Measurements from ENCODE around the gene NEK6.

The NEK6 gene

DNA sequence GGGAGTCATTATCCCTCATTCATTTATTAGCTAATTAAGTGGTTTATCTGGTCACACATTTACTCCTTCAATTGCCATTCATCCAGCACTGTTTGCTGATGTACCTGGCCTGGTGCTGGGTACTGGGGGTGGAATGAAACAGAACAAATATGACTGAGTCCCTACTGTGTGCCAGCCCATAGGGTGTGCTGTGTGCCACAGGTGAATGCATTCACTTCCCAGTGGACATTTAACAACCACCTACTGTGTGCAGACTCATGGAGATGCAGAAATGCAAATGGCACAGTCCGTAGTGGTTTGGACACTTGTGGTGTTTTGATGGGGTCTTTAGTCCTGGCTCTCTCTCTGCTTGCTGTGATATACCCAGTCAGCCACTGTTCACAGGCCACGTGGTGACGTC, 10.5 kb downstream of the NEK6 start (continued):
- TF ChIP-seq ZNF565 (CRISPR knock-in tag; conservative IDR thresholded peaks at IDR 0.05; ENCODE audit: low read depth) = no peak
- TF ChIP-seq TOX (CRISPR knock-in tag; IDR thresholded peaks at IDR 0.05; ENCODE audit: borderline replicate concordance) = no peak

GRCh38 chr9:124268661-124269060, 10.9 kb downstream of the NEK6 start:
- ATAC-seq = no peak
- TF ChIP-seq ZFP3 (CRISPR knock-in tag; IDR thresholded peaks at IDR 0.05) (no peak), TCF4 (CRISPR knock-in tag; IDR thresholded peaks at IDR 0.05; ENCODE audit: borderline replicate concordance) (no peak), POU6F1 (CRISPR knock-in tag; IDR thresholded peaks at IDR 0.05; ENCODE audit: borderline replicate concordance, low read depth) (no peak), CSRNP3 (CRISPR knock-in tag; IDR thresholded peaks at IDR 0.05) (no peak), ZNF70 (CRISPR knock-in tag; IDR thresholded peaks at IDR 0.05) (no peak), ESRRG (CRISPR knock-in tag; IDR thresholded peaks at IDR 0.05) (no peak), ZC3H10 (CRISPR knock-in tag; IDR thresholded peaks at IDR 0.05) (no peak), TOX (CRISPR knock-in tag; IDR thresholded peaks at IDR 0.05; ENCODE audit: borderline replicate concordance) (no peak), OSR1 (CRISPR knock-in tag; IDR thresholded peaks at IDR 0.05) (no peak), ZNF8 (CRISPR knock-in tag; IDR thresholded peaks at IDR 0.05) (no peak), ARNTL (CRISPR knock-in tag; IDR thresholded peaks at IDR 0.05; ENCODE audit: borderline replicate concordance, low read depth) (no peak), ZNF565 (CRISPR knock-in tag; conservative IDR thresholded peaks at IDR 0.05; ENCODE audit: low read depth) (no peak), GLIS3 (CRISPR knock-in tag; IDR thresholded peaks at IDR 0.05) (no peak), RARB (CRISPR knock-in tag; IDR thresholded peaks at IDR 0.05) (no peak), CSDC2 (CRISPR knock-in tag; IDR thresholded peaks at IDR 0.05) (no peak)
- TF ChIP-seq, protein P1, sequence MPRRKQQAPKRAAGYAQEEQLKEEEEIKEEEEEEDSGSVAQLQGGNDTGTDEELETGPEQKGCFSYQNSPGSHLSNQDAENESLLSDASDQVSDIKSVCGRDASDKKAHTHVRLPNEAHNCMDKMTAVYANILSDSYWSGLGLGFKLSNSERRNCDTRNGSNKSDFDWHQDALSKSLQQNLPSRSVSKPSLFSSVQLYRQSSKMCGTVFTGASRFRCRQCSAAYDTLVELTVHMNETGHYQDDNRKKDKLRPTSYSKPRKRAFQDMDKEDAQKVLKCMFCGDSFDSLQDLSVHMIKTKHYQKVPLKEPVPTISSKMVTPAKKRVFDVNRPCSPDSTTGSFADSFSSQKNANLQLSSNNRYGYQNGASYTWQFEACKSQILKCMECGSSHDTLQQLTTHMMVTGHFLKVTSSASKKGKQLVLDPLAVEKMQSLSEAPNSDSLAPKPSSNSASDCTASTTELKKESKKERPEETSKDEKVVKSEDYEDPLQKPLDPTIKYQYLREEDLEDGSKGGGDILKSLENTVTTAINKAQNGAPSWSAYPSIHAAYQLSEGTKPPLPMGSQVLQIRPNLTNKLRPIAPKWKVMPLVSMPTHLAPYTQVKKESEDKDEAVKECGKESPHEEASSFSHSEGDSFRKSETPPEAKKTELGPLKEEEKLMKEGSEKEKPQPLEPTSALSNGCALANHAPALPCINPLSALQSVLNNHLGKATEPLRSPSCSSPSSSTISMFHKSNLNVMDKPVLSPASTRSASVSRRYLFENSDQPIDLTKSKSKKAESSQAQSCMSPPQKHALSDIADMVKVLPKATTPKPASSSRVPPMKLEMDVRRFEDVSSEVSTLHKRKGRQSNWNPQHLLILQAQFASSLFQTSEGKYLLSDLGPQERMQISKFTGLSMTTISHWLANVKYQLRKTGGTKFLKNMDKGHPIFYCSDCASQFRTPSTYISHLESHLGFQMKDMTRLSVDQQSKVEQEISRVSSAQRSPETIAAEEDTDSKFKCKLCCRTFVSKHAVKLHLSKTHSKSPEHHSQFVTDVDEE (CRISPR knock-in tag; IDR thresholded peaks at IDR 0.05) = no peak

DNA sequence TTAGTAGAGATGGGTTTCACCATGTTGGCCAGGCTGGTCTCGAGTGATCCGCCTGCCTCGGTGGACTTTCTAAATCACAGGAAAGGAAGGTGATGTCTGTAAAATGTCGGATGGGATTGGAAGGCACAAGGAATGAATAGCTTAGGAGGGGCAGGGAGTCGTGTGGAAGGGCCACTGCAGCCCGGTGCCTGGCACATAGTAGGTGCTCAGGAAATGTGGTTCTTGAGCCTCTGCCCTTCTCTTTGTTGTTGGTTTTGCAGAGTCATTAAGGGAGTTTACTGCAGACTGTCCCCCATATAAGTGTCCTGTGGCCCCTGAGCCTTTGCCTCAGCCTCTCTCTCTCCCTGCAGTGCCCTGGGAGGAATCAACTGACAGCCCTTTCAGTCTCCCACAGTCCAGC, 11.8 kb downstream of the NEK6 start:
- ATAC-seq = no peak
- no peak for TF ChIP-seq PATZ1 (CRISPR knock-in tag; IDR thresholded peaks at IDR 0.05; ENCODE audit: borderline replicate concordance)
- no peak for TF ChIP-seq TOX (CRISPR knock-in tag; IDR thresholded peaks at IDR 0.05; ENCODE audit: borderline replicate concordance)
- TF ChIP-seq GLIS3 (CRISPR knock-in tag; IDR thresholded peaks at IDR 0.05) = no peak
- no peak for TF ChIP-seq POU6F1 (CRISPR knock-in tag; IDR thresholded peaks at IDR 0.05; ENCODE audit: borderline replicate concordance, low read depth)
- no peak for TF ChIP-seq ARNTL (CRISPR knock-in tag; IDR thresholded peaks at IDR 0.05; ENCODE audit: borderline replicate concordance, low read depth)
- no peak for TF ChIP-seq TCF4 (CRISPR knock-in tag; IDR thresholded peaks at IDR 0.05; ENCODE audit: borderline replicate concordance)
- TF ChIP-seq ZFP3 (CRISPR knock-in tag; IDR thresholded peaks at IDR 0.05) = no peak
- TF ChIP-seq CSDC2 (CRISPR knock-in tag; IDR thresholded peaks at IDR 0.05) = no peak
- TF ChIP-seq, protein P1 (CRISPR knock-in tag; IDR thresholded peaks at IDR 0.05) = no peak
- TF ChIP-seq SNAI2 (CRISPR knock-in tag; IDR thresholded peaks at IDR 0.05) = no peak
- TF ChIP-seq ZFP30 (CRISPR knock-in tag; IDR thresholded peaks at IDR 0.05) = no peak
- TF ChIP-seq ZNF565 (CRISPR knock-in tag; conservative IDR thresholded peaks at IDR 0.05; ENCODE audit: low read depth) = no peak
- TF ChIP-seq OSR1 (CRISPR knock-in tag; IDR thresholded peaks at IDR 0.05) = no peak
- TF ChIP-seq ZNF70 (CRISPR knock-in tag; IDR thresholded peaks at IDR 0.05) = no peak
- TF ChIP-seq CSRNP3 (CRISPR knock-in tag; IDR thresholded peaks at IDR 0.05) = no peak
- no peak for TF ChIP-seq ISL1 (CRISPR knock-in tag; IDR thresholded peaks at IDR 0.05)

Measured in SK-N-SH treated with all-trans-retinoic acid at 6 μM for 48 hours (cell line).